H9 (cell line): ENCODE results near the gene SLC25A12. TPM values are rescaled to one million over a fixed set of nuclear protein-coding genes. Genes with fewer than 3 reads are reported as not detected.

Experiments used
- DNase-seq: peaks from one replicate; pipeline ENCODE4 v3.0.0-alpha.2; 2017
- H2AFZ ChIP-seq: one replicate; pipeline ENCODE4 v1.6.1; 2013; ENCODE audit warnings: mild to moderate bottlenecking, low read length, control low read depth, moderate library complexity
- H2AK5ac ChIP-seq: 2 replicates; pipeline ENCODE4 v1.6.1; 2013; ENCODE audit warnings: low read length, control low read depth, mixed read lengths; ENCODE audit not compliant: insufficient read length
- H2BK120ac ChIP-seq: one replicate; pipeline ENCODE4 v1.6.1; 2013; ENCODE audit warnings: low read depth, mild to moderate bottlenecking, low read length, control low read depth, inconsistent platforms; ENCODE audit not compliant: poor library complexity, severe bottlenecking
- H2BK12ac ChIP-seq: 2 replicates; pipeline ENCODE4 v1.6.1; 2013; ENCODE audit warnings: low read length, control low read depth, mixed read lengths, low read depth; ENCODE audit not compliant: insufficient read length
- H2BK15ac ChIP-seq: 2 replicates; pipeline ENCODE4 v1.6.1; 2013; ENCODE audit warnings: low read depth, low read length, control low read depth
- H2BK20ac ChIP-seq: one replicate; pipeline ENCODE4 v1.6.1; 2013; ENCODE audit warnings: low read depth, mild to moderate bottlenecking, low read length, control low read depth, inconsistent platforms; ENCODE audit not compliant: poor library complexity, severe bottlenecking
- H2BK5ac ChIP-seq: 2 replicates; pipeline ENCODE4 v1.6.1; 2013; ENCODE audit warnings: low read length, control low read depth, mixed read lengths; ENCODE audit not compliant: insufficient read length
- H3K14ac ChIP-seq: 2 replicates; pipeline ENCODE4 v1.6.1; 2013; ENCODE audit warnings: low read length, control low read depth; ENCODE audit not compliant: insufficient read depth
- H3K18ac ChIP-seq: 2 replicates; pipeline ENCODE4 v1.6.1; 2013; ENCODE audit warnings: low read depth, mild to moderate bottlenecking, mixed read lengths, low read length, control low read depth; ENCODE audit not compliant: insufficient read length
- H3K23ac ChIP-seq: 2 replicates; pipeline ENCODE4 v1.6.1; 2013; ENCODE audit warnings: low read length, control low read depth, mixed read lengths, low read depth; ENCODE audit not compliant: insufficient read length
- H3K23me2 ChIP-seq: 2 replicates; pipeline ENCODE4 v1.6.1; 2013; ENCODE audit warnings: low read depth, mild to moderate bottlenecking, mixed read lengths, low read length, control low read depth; ENCODE audit not compliant: insufficient read length, poor library complexity, severe bottlenecking
- H3K27ac ChIP-seq: 2 replicates; pipeline ENCODE4 v1.5.1; 2013; ENCODE audit warnings: low read length, control low read depth, mixed read lengths, low read depth; ENCODE audit not compliant: insufficient read length
- H3K27me3 ChIP-seq: 2 replicates; pipeline ENCODE4 v1.6.1; 2013; ENCODE audit warnings: low read length, control low read depth, inconsistent platforms; ENCODE audit not compliant: insufficient read depth
- H3K4ac ChIP-seq: 2 replicates; pipeline ENCODE4 v1.6.1; 2013; ENCODE audit warnings: low read depth, mild to moderate bottlenecking, control low read depth, inconsistent platforms, low read length, moderate library complexity
- H3K4me1 ChIP-seq: 2 replicates; pipeline ENCODE4 v1.6.1; 2013; ENCODE audit warnings: low read length, control low read depth, inconsistent platforms; ENCODE audit not compliant: insufficient read depth
- H3K4me2 ChIP-seq: 2 replicates; pipeline ENCODE4 v1.6.1; 2013; ENCODE audit warnings: low read length, control low read depth, mixed read lengths; ENCODE audit not compliant: insufficient read length, insufficient read depth
- H3K56ac ChIP-seq: 2 replicates; pipeline ENCODE4 v1.6.1; 2013; ENCODE audit warnings: low read depth, mild to moderate bottlenecking, mixed read lengths, low read length, control low read depth; ENCODE audit not compliant: insufficient read length
- H3K79me1 ChIP-seq: 2 replicates; pipeline ENCODE4 v1.6.1; 2013; ENCODE audit warnings: low read depth, mild to moderate bottlenecking, moderate library complexity, low read length, control low read depth, inconsistent platforms; ENCODE audit not compliant: insufficient read depth, poor library complexity, severe bottlenecking
- H3K79me2 ChIP-seq: 2 replicates; pipeline ENCODE4 v1.6.1; 2013; ENCODE audit warnings: low read length, control low read depth, inconsistent platforms; ENCODE audit not compliant: insufficient read depth
- H3K9ac ChIP-seq: 2 replicates; pipeline ENCODE4 v1.6.1; 2013; ENCODE audit warnings: low read length, control low read depth, mixed read lengths; ENCODE audit not compliant: insufficient read length; ENCODE audit errors: extremely low read depth
- H3K9me3 ChIP-seq: one replicate; pipeline ENCODE4 v1.6.1; 2013; ENCODE audit warnings: low read depth, low read length, inconsistent platforms; ENCODE audit not compliant: control insufficient read depth
- H3T11ph ChIP-seq: one replicate; pipeline ENCODE4 v1.6.1; 2013; ENCODE audit warnings: mild to moderate bottlenecking, low read length, control low read depth, inconsistent platforms
- H4K20me1 ChIP-seq: one replicate; pipeline ENCODE4 v1.6.1; 2013; ENCODE audit not compliant: control insufficient read depth, insufficient read length, insufficient read depth
- H4K5ac ChIP-seq: 2 replicates; pipeline ENCODE4 v1.6.1; 2013; ENCODE audit warnings: low read depth, mild to moderate bottlenecking, mixed read lengths, low read length, control low read depth; ENCODE audit not compliant: insufficient read length
- H4K8ac ChIP-seq: replicated peaks from 2 replicates; pipeline ENCODE4 v1.6.1; 2013; ENCODE audit warnings: low read length, control low read depth, mixed read lengths, low read depth; ENCODE audit not compliant: insufficient read length
- H4K91ac ChIP-seq: 2 replicates; pipeline ENCODE4 v1.6.1; 2013; ENCODE audit warnings: low read depth, mild to moderate bottlenecking, moderate library complexity, mixed read lengths, low read length, control low read depth; ENCODE audit not compliant: insufficient read length
- H3K27ac Mint-ChIP-seq, 3 experiments: 2 replicates in 2 of 3; 3 replicates in 1 of 3; pipeline ENCODE4 v1.8.0; 2020 to 2021; ENCODE audit warnings: mixed read lengths in 3 of 3, mild to moderate bottlenecking in 1 of 3, moderate library complexity in 1 of 3
- H3K27me3 Mint-ChIP-seq: 2 replicates; pipeline ENCODE4 v1.8.0; 2021; ENCODE audit warnings: low read depth, mild to moderate bottlenecking, moderate library complexity, mixed read lengths
- H3K36me3 Mint-ChIP-seq, 3 experiments: 2 replicates in 2 of 3; 3 replicates in 1 of 3; pipeline ENCODE4 v1.8.0; 2020 to 2021; ENCODE audit warnings: low read depth in 3 of 3, mixed read lengths in 3 of 3; ENCODE audit not compliant: insufficient read depth in 1 of 3
- H3K4me1 Mint-ChIP-seq, 2 experiments: 2 replicates each; pipeline ENCODE4 v1.8.0; 2020; ENCODE audit warnings: mixed read lengths in 2 of 2
- H3K4me3 Mint-ChIP-seq, 2 experiments: 2 replicates in 1 of 2; 3 replicates in 1 of 2; pipeline ENCODE4 v1.8.0; 2020 to 2021; ENCODE audit warnings: mild to moderate bottlenecking in 2 of 2, mixed read lengths in 2 of 2, moderate library complexity in 1 of 2
- H3K9me3 Mint-ChIP-seq, 2 experiments: 2 replicates in 1 of 2; 3 replicates in 1 of 2; pipeline ENCODE4 v1.8.0; 2020; ENCODE audit warnings: mild to moderate bottlenecking in 2 of 2, mixed read lengths in 2 of 2, moderate library complexity in 1 of 2
- WGBS: extraction: QIAGEN DNeasy Blood & Tissue Kit; methylation state at CpG from one replicate; pipeline ENCODE4 v1.1.7; 2013; ENCODE audit warnings: missing lambda C conversion rate, low lambda C conversion rate, mixed read lengths; ENCODE audit not compliant: insufficient read length; ENCODE audit errors: extremely low coverage; 5-methylcytosine and 5-hydroxymethylcytosine counted together
- total RNA-seq: library from RNA; stranded (reverse); gene quantifications from 2 replicates; pipeline ENCODE4 v1.2.1, GENCODE V29; 2021
- TF ChIP-seq, protein P1 (sequence below): fragments of 200-600 bp; sonication (generic); conservative IDR thresholded peaks from 3 replicates; pipeline ENCODE4 v1.8.0; 2021; ENCODE audit warnings: antibody characterized with exemption, mild to moderate bottlenecking

Gene SLC25A12
- total RNA-seq, 1 experiment from 2014 or later, result 10.1 TPM

DNA sequence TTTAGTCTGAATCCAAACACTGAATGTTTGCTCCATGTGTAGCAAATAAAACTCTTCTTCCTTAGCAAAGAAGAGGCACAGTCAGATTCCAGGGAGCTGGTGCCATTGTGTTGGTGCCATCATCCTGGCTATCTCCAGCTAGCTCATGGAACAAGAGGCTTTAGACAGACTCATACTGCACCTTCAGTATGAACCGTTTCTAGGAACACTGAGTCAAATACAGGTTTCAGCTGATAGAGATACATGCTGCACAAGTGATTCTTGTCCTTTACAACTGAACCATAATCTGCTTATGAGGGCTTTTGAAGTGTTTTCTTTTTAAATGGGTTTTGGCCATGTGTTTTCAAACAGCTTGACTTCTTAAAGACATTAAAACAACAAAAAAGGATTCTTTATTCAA lies 148.9 kb downstream of the SLC25A12 start:
- H3K9me3 Mint-ChIP-seq, result no peaks in the 10 kb centered on the region
- no peak overlapping the region for H2AFZ ChIP-seq
- no peak overlapping the region for H3K4ac ChIP-seq
- TF ChIP-seq, protein P1, sequence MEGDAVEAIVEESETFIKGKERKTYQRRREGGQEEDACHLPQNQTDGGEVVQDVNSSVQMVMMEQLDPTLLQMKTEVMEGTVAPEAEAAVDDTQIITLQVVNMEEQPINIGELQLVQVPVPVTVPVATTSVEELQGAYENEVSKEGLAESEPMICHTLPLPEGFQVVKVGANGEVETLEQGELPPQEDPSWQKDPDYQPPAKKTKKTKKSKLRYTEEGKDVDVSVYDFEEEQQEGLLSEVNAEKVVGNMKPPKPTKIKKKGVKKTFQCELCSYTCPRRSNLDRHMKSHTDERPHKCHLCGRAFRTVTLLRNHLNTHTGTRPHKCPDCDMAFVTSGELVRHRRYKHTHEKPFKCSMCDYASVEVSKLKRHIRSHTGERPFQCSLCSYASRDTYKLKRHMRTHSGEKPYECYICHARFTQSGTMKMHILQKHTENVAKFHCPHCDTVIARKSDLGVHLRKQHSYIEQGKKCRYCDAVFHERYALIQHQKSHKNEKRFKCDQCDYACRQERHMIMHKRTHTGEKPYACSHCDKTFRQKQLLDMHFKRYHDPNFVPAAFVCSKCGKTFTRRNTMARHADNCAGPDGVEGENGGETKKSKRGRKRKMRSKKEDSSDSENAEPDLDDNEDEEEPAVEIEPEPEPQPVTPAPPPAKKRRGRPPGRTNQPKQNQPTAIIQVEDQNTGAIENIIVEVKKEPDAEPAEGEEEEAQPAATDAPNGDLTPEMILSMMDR, result no peak
- H3K23me2 ChIP-seq, result no peaks in the 10 kb centered on the region
- no peak overlapping the region for H4K91ac ChIP-seq
- no peak overlapping the region for H3K27ac ChIP-seq
- H3K56ac ChIP-seq, result no peak overlapping the region
- no peak overlapping the region for H3K4me2 ChIP-seq
- H2BK15ac ChIP-seq, result no peak overlapping the region
- H3K4me3 Mint-ChIP-seq, result no peak overlapping the region
- no peaks in the 10 kb centered on the region for H3K79me1 ChIP-seq
- H2BK12ac ChIP-seq, result no peak overlapping the region
- no peaks in the 10 kb centered on the region for H3K4me1 Mint-ChIP-seq
- H3T11ph ChIP-seq, result no peak overlapping the region
- H3K14ac ChIP-seq, result no peak overlapping the region
- no CpG with 5 or more reads among the region's 1 CpG for WGBS
- no peak overlapping the region for H4K8ac ChIP-seq
- no peak overlapping the region for H2BK120ac ChIP-seq
- H3K27ac Mint-ChIP-seq, result no peak overlapping the region
- H2AK5ac ChIP-seq, result no peak overlapping the region
- peaks cover 0 to 35% (median 23%) of the 10 kb centered on the region in 3 experiments; a peak in 5 of 7 replicates for H3K36me3 Mint-ChIP-seq
- no peaks in the 10 kb centered on the region for H3K79me2 ChIP-seq
- H3K18ac ChIP-seq, result no peak overlapping the region
- no peak overlapping the region for H4K5ac ChIP-seq
- H3K27me3 ChIP-seq, result no peaks in the 10 kb centered on the region
- no peaks in the 10 kb centered on the region for H3K4me1 ChIP-seq
- no peak overlapping the region for H3K9ac ChIP-seq
- H4K20me1 ChIP-seq, result no peaks in the 10 kb centered on the region
- H3K27me3 Mint-ChIP-seq, result no peaks in the 10 kb centered on the region
- H3K9me3 ChIP-seq, result no peaks in the 10 kb centered on the region
- no peak overlapping the region for H2BK20ac ChIP-seq
- no peak for DNase-seq
- H3K23ac ChIP-seq, result no peak overlapping the region
- H2BK5ac ChIP-seq, result no peak overlapping the region
